H7 (cell line): ENCODE measurements around the gene ACSL3. TPM values are rescaled to one million over a fixed set of nuclear protein-coding genes. Genes with fewer than 3 reads are reported as not detected.

Source experiments
- DNase-seq: peaks from one replicate; pipeline ENCODE4 v3.0.0; 2012
- H3K27me3 ChIP-seq: 2 replicates; pipeline ENCODE4 v1.6.0; 2011; ENCODE audit warnings: mild to moderate bottlenecking, low read length; ENCODE audit not compliant: control insufficient read depth, insufficient read depth
- H3K36me3 ChIP-seq: replicated peaks from 2 replicates; pipeline ENCODE4 v1.5.1; 2011; ENCODE audit warnings: low read length; ENCODE audit not compliant: control insufficient read depth, insufficient read depth
- H3K4me3 ChIP-seq: 2 replicates; pipeline ENCODE4 v1.5.1; 2011; ENCODE audit warnings: low read depth, mild to moderate bottlenecking, control low read depth, low read length, moderate library complexity; ENCODE audit not compliant: insufficient read depth
- total RNA-seq: library from RNA; depleted of rRNA; stranded (reverse); fragments of >200 nt; shearing (Covaris generic); gene quantifications from 2 replicates; pipeline ENCODE4 v1.2.3, GENCODE V29; 2014

ACSL3 gene
- total RNA-seq, 1 experiment from 2014 or later: 83.5 TPM

- Histone ChIP-seq H3K4me3 (no peak overlapping the region), H3K27me3 (no peaks in the 10 kb centered on the region), H3K36me3 (no peaks in the 10 kb centered on the region; the same call in 1 of the 2 replicates)
- no peak for DNase-seq
Observed at GRCh38 chr2:222944971-222945740, 84.3 kb downstream of the ACSL3 start.

- no peak overlapping the region for H3K4me3 ChIP-seq
- H3K36me3 ChIP-seq: no peaks in the 10 kb centered on the region; the same call in 1 of the 2 replicates
- H3K27me3 ChIP-seq: no peaks in the 10 kb centered on the region
- no peak for DNase-seq
Observed at GRCh38 chr2:222945887-222946286, 85.1 kb downstream of the ACSL3 start.

GRCh38 chr2:222946700-222947287 lies 86.0 kb downstream of the ACSL3 start:
- Histone ChIP-seq H3K36me3 (no peaks in the 10 kb centered on the region), H3K27me3 (no peaks in the 10 kb centered on the region)
- DNase-seq: no peak

DNA sequence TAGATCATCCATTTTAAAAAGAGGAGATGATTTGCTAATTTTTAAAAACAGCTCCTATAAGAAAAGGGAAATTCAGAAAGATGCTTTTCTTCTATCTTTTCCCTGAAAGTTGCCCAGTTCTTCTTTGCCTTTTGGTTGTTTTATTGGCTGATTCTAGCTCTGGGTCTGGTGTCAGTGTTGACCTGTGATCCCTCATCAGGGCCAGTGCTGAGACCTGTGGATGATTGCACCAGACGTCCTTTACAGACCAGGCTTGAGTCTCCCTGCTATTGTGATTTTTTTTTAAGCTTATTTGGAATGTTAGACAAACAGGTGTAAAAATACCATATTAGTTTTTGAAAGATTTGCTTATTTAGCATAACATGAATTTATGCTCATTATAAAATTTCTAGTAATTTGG lies 88.2 kb downstream of the ACSL3 start:
- no peak overlapping the region for H3K4me3 ChIP-seq
- no peaks in the 10 kb centered on the region for H3K27me3 ChIP-seq
- no peaks in the 10 kb centered on the region for H3K36me3 ChIP-seq
- DNase-seq: no peak

More at GRCh38 chr2:222946700-222947287, 86.0 kb downstream of the ACSL3 start:
- H3K4me3 ChIP-seq: no peak overlapping the region

DNA sequence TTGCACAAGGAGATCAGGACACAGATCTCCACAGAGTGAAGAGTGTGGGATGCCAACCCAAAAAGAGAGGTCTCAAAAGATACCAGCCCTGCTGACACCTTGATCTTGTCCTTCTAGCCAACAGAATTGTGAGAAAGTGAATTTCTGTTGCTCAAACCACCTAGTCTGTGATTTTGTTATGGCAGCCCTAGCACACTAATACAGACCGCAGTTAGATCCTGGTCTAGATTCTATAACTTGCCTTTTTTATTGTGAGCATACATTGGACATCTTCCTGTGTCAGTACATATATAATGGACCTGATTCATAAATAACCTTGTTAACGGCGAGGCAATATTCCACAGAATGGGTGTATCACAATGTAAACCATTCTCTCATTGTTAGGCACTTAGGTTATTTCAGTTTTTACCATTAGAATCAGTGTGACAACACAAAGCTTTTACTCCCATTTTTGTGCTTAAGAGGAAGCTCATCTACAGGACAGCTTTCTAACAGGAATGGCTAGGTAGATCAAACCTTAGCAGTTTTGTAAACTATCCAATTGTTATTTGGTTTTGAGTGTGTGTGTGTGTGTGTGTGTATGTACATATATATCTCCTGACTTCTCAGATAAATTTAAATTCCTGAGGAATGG lies 89.0 kb downstream of the ACSL3 start:
- no peak overlapping the region for H3K4me3 ChIP-seq
- no peak for DNase-seq

DNA sequence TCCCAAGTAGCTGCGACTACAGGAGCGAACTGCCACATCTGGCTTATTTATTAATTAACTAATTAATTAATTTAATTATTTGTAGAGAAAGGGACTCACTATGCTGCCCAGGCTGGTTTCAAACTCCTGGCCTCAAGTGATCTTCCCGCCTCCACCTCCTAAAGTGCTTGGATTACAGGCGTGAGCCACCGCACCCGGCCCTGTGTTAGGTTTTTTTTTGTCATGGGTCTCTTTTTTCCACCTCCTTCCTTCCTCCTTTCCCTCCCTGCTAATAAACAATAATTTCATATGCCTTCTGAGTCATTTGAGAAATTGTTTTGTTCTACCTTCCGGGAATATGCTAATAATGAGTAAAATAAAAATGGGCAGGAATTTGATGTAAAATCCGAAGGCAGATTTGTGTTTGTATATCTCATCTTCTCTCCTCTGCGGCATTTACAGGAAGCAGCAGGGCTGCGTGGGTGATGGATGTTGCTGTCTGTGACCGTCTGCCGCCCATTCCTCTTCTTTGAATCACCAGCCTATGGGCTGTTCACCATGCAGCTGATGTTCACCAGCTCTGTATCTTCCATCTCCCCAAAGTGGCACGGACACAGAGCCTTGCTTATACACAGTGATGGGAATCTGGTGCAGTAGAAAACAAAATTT lies 89.9 kb downstream of the ACSL3 start:
- DNase-seq: no peak
- Histone ChIP-seq H3K36me3 (no peaks in the 10 kb centered on the region), H3K4me3 (no peak overlapping the region), H3K27me3 (no peaks in the 10 kb centered on the region)

More for the DNA sequence above, 89.0 kb downstream of the ACSL3 start:
- Histone ChIP-seq H3K27me3 (no peaks in the 10 kb centered on the region), H3K36me3 (no peaks in the 10 kb centered on the region)

- DNase-seq: no peak
- Histone ChIP-seq H3K36me3 (no peaks in the 10 kb centered on the region), H3K4me3 (no peak overlapping the region), H3K27me3 (no peaks in the 10 kb centered on the region)
Observed at GRCh38 chr2:222952204-222952603, 91.4 kb downstream of the ACSL3 start.

GRCh38 chr2:222955008-222955407 lies 94.2 kb downstream of the ACSL3 start:
- no peaks in the 10 kb centered on the region for H3K36me3 ChIP-seq
- H3K27me3 ChIP-seq: no peaks in the 10 kb centered on the region
- H3K4me3 ChIP-seq: no peak overlapping the region
- no peak for DNase-seq

DNA sequence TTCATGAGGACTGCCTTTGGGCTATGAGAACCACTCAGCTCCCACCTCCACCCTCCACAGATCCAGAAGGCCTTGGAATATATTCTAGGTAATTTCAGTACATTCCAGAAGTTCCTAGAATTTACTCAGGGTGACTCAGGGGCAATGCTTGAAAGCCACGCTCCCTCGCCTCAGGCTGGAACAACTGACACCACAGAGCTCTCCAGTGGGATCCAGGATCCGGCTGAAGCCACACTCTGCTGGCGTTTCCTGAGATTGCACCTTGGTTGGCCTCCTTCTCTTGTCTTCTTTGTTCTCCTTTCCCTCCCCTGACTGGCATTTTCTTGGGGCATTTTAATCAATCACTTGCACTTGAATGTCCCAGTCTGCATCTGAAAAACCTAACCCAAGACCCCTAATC lies 98.5 kb downstream of the ACSL3 start:
- no peaks in the 10 kb centered on the region for H3K27me3 ChIP-seq

GRCh38 chr2:222960126-222960525 lies 99.3 kb downstream of the ACSL3 start:
- no peak for DNase-seq
- H3K27me3 ChIP-seq: no peaks in the 10 kb centered on the region
- no peaks in the 10 kb centered on the region for H3K36me3 ChIP-seq
- H3K4me3 ChIP-seq: no peak overlapping the region

More for the DNA sequence above, 98.5 kb downstream of the ACSL3 start:
- H3K36me3 ChIP-seq: no peaks in the 10 kb centered on the region
- DNase-seq: peak; percentile 46
- no peak overlapping the region for H3K4me3 ChIP-seq

DNA sequence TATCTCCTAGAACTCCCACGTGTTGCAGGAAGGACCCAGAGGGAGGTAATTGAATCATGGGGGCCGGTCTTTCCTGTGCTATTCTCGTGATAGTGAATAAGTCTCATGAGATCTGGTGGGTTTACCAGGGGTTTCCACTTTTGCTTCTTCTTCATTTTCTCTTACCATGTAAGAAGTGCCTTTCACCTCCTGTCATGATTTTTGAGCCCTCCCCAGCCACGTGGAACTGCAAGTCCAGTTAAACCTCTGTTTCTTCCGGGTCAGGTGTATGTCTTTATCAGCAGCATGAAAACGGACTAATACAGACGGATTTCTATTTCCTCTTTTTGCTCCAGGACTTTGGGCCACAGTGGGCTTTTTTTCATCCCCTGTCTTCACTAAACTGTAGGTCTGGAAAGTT lies 102.8 kb downstream of the ACSL3 start:
- Histone ChIP-seq H3K36me3 (no peaks in the 10 kb centered on the region), H3K27me3 (no peaks in the 10 kb centered on the region), H3K4me3 (no peak overlapping the region)
- DNase-seq: no peak

GRCh38 chr2:222964376-222965031 lies 103.7 kb downstream of the ACSL3 start:
- no peak overlapping the region for H3K4me3 ChIP-seq
- H3K27me3 ChIP-seq: no peaks in the 10 kb centered on the region
- no peaks in the 10 kb centered on the region for H3K36me3 ChIP-seq
- no peak for DNase-seq

DNA sequence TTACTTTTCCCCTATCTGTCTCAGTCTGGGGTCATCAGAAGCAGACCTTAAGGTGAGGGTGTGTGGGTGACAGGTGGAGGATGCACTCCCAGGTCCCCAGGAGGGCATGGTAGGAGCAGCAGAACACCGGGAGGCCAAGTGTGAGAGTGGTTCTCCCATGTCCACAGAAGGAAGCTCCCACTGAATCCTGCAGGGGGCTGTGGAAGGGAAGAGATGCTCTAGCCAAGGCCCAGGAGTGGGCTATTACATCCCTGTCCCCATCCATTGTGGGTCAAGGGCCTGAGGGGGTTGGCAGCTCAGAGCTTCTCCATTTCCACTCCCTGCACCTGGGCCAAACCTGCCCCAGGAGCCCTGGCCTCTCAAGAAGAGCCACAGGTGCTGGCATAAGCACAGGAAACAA lies 104.7 kb downstream of the ACSL3 start:
- no peak for DNase-seq

GRCh38 chr2:222968550-222969155 lies 107.8 kb downstream of the ACSL3 start:
- no peak overlapping the region for H3K4me3 ChIP-seq
- no peaks in the 10 kb centered on the region for H3K27me3 ChIP-seq
- no peak for DNase-seq
- no peaks in the 10 kb centered on the region for H3K36me3 ChIP-seq

More for the DNA sequence above, 104.7 kb downstream of the ACSL3 start:
- Histone ChIP-seq H3K36me3 (no peaks in the 10 kb centered on the region), H3K27me3 (no peaks in the 10 kb centered on the region), H3K4me3 (no peak overlapping the region)
